ENCODE data around the gene COL4A1. TPM values are rescaled to one million over a fixed set of nuclear protein-coding genes. Genes with fewer than 3 reads are reported as not detected.

COL4A1 gene
- total RNA-seq, 1 experiment from 2014 or later: 4.8 TPM

GRCh38 chr13:110187641-110188161 lies 119.3 kb downstream of the COL4A1 start:
- Mint-ChIP-seq H3K36me3 (ENCODE audit: insufficient read depth, unreplicated experiment) (peaks cover 15% of the 10 kb centered on the region), H3K4me3 (ENCODE audit: unreplicated experiment) (no peak overlapping the region), H3K9me3 (ENCODE audit: unreplicated experiment) (no peaks in the 10 kb centered on the region), H3K4me1 (ENCODE audit: low read depth, unreplicated experiment) (peaks cover 26% of the 10 kb centered on the region), H3K27ac (ENCODE audit: unreplicated experiment) (peak overlapping the region; percentile 89), H3K27me3 (ENCODE audit: insufficient read depth, unreplicated experiment) (no peaks in the 10 kb centered on the region)
- CTCF ChIA-PET: no interaction called here
- intact Hi-C loops (cut with micrococcal nuclease; ENCODE audit: unreplicated experiment): loop anchor here (2.0 to 5.0 kb wide), 2 partner anchors 33 to 320 kb away; no protein-coding TSS in a partner anchor
- DNase-seq: no peak
- TF ChIP-seq CTCF (IDR thresholded peaks at IDR 0.05; ENCODE audit: insufficient read depth in 1 of 2, low read depth in 1 of 2, low read length in 1 of 2, severe bottlenecking in 1 of 2, unreplicated experiment in 1 of 2): no peak
- POLR2A ChIA-PET: no interaction called here
- BruUV-seq (replicated peaks): no TSS peak
- H3K4me1 ChIP-seq: peaks cover 37% of the 10 kb centered on the region
- H3K27me3 ChIP-seq (replicated peaks; ENCODE audit: control insufficient read depth, insufficient read depth, low read length): no peaks in the 10 kb centered on the region
- no peak overlapping the region for H3K4me3 ChIP-seq (ENCODE audit: low read depth, low read length)
- peaks cover 7% of the 10 kb centered on the region; the same call in 1 of the 2 replicates for H3K9me3 ChIP-seq
- H3K36me3 ChIP-seq (ENCODE audit: control insufficient read depth, insufficient read depth, low read length): no peaks in the 10 kb centered on the region

GRCh38 chr13:110186231-110186855 lies 120.6 kb downstream of the COL4A1 start:
- Mint-ChIP-seq H3K27me3 (ENCODE audit: insufficient read depth, unreplicated experiment) (no peaks in the 10 kb centered on the region), H3K9me3 (ENCODE audit: unreplicated experiment) (peaks cover 6% of the 10 kb centered on the region), H3K27ac (ENCODE audit: unreplicated experiment) (peak overlapping the region; percentile 89), H3K4me1 (ENCODE audit: low read depth, unreplicated experiment) (peaks cover 30% of the 10 kb centered on the region), H3K36me3 (ENCODE audit: insufficient read depth, unreplicated experiment) (peaks cover 17% of the 10 kb centered on the region), H3K4me3 (ENCODE audit: unreplicated experiment) (no peak overlapping the region)
- CTCF ChIA-PET: interaction anchor here (0.6 kb wide), 1 partner anchor 269 kb away, joined by 3 read pairs; no protein-coding TSS in a partner anchor
- no peak for TF ChIP-seq CTCF (IDR thresholded peaks at IDR 0.05; ENCODE audit: insufficient read depth in 1 of 2, low read depth in 1 of 2, low read length in 1 of 2, severe bottlenecking in 1 of 2, unreplicated experiment in 1 of 2)
- peaks cover 7% of the 10 kb centered on the region; the same call in 1 of the 2 replicates for H3K9me3 ChIP-seq
- BruUV-seq (replicated peaks): no TSS peak
- no peaks in the 10 kb centered on the region for H3K36me3 ChIP-seq (ENCODE audit: control insufficient read depth, insufficient read depth, low read length)
- peak; percentile 91 to 97 for DNase-seq
- H3K27me3 ChIP-seq (replicated peaks; ENCODE audit: control insufficient read depth, insufficient read depth, low read length): no peaks in the 10 kb centered on the region
- H3K4me1 ChIP-seq: peaks cover 37% of the 10 kb centered on the region
- intact Hi-C loops (cut with micrococcal nuclease; ENCODE audit: unreplicated experiment): loop anchor here (1.0 to 5.0 kb wide), 5 partner anchors 11 to 319 kb away; no protein-coding TSS in a partner anchor
- H3K4me3 ChIP-seq (ENCODE audit: low read depth, low read length): no peak overlapping the region
- POLR2A ChIA-PET: no interaction called here

- Mint-ChIP-seq H3K4me1 (ENCODE audit: low read depth, unreplicated experiment) (peaks cover 32% of the 10 kb centered on the region), H3K9me3 (ENCODE audit: unreplicated experiment) (peaks cover 10% of the 10 kb centered on the region), H3K4me3 (ENCODE audit: unreplicated experiment) (no peak overlapping the region), H3K27ac (ENCODE audit: unreplicated experiment) (peak overlapping the region; percentile 89), H3K36me3 (ENCODE audit: insufficient read depth, unreplicated experiment) (peaks cover 19% of the 10 kb centered on the region), H3K27me3 (ENCODE audit: insufficient read depth, unreplicated experiment) (no peaks in the 10 kb centered on the region)
- Histone ChIP-seq H3K36me3 (ENCODE audit: control insufficient read depth, insufficient read depth, low read length) (no peaks in the 10 kb centered on the region), H3K9me3 (peaks cover 7% of the 10 kb centered on the region; the same call in 1 of the 2 replicates), H3K27me3 (replicated peaks; ENCODE audit: control insufficient read depth, insufficient read depth, low read length) (no peaks in the 10 kb centered on the region), H3K4me1 (peaks cover 37% of the 10 kb centered on the region), H3K4me3 (ENCODE audit: low read depth, low read length) (no peak overlapping the region)
- ChIA-PET POLR2A (no interaction called here), CTCF (no interaction called here)
- TF ChIP-seq CTCF (IDR thresholded peaks at IDR 0.05; ENCODE audit: insufficient read depth in 1 of 2, low read depth in 1 of 2, low read length in 1 of 2, severe bottlenecking in 1 of 2, unreplicated experiment in 1 of 2): no peak
- BruUV-seq (replicated peaks): no TSS peak
- intact Hi-C loops (cut with micrococcal nuclease; ENCODE audit: unreplicated experiment): loop anchor here (1.0 to 5.0 kb wide), 5 partner anchors 12 to 318 kb away; no protein-coding TSS in a partner anchor
- DNase-seq: no peak
Measured at GRCh38 chr13:110185696-110186095, 121.3 kb downstream of the COL4A1 start.
